DMS79 treated with DMSO at 0.1 percent for 48 hours (cell line): Measurements from ENCODE around the gene SARDH.

Experiments used
- DNase-seq: peaks from one replicate; lab custom pipeline; 2025; lab: John Stamatoyannopoulos, UW

The SARDH gene

DNA sequence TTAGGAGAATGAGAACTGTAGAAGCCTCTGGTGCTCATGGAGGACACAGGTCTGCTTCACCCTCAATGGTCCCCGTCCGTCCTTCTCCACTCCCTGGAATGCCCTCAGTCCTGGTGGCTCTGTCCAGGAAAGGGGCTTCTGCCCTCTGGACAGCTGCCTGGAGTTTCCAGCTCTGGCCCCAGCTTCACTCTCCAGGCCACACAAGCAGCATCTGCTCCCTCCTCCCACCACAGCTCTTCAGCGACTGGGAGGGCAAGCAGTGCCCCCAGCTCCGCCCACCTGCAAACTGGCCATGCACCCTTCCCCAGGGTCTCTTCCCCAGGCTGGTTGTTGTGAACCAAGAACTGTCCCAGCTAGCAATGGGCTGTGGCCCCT, 4.7 kb downstream of the SARDH start:
- DNase-seq = no peak

DNA sequence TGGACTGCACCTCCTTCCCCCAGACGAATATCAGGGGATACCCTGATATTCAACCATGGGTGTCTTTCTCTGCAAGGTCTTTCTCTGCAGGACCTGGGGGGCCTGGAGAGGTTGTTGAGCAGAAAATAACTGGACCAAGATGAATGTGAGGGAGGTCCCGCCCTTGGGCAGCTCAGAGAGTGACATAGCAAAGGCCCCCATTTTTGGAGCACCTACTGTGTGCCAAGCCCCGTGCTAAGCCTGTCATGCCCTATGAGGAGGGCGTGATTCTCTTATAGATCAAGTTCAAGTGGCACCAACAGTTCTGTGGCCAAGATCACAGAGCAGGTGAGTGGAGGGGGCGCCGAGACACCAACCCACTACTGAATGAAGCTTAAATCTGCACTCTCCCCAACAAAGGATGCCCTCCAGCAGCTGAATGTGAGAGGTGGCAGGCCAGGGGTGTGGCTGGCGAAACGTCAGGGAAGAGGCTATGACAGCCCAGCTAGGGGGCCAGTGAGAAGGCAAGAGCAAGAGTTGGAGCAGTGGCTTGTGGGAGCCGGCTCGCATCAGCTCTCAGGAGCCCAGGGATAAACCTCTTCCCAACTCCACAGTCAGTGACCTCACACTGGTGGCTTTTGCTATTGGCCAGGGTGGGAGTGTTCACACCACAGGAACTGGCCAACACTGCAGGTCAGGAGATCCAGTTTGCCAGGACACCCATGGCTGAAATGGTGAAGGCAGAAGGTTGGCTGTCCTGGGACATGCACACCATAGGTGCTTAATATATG, 5.3 kb downstream of the SARDH start:
- DNase-seq = no peak

DNA sequence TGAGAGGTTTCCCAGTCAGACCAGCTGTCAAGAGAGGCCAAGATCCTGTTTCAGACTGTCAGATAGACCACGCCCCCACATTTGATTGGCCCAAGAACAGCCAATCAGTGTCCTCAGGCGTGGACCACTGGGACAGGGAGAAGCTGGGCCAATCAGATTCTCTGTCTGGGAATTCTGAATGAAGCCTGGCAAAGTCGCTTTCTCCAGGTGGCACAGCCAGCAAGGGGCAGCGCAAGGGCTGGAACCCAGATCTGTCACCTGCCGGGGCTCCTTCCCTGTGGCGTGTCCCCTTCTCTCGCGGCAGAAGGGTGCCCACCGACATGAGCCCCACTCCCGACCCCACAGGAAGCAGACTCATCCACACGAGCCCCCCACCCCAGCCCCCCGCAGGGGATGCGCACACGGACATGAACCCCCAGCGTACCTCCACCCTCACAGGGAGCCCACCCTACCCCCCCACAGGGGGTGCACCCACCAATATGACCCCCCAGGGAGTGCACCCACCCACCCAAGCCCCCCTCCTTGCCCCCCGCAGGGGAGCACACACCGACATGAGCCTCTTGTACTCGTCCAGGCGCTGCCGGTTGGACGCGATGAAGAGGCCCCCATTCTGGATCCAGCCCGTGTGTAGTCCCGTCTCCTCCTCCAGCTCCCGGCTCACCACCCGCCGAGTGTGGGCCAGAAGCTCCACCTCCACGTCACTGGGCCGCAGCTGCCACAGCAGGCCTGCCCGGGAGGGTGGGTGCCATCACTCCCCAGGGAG, 6.1 kb downstream of the SARDH start:
- peak; percentile 55 for DNase-seq

DNA sequence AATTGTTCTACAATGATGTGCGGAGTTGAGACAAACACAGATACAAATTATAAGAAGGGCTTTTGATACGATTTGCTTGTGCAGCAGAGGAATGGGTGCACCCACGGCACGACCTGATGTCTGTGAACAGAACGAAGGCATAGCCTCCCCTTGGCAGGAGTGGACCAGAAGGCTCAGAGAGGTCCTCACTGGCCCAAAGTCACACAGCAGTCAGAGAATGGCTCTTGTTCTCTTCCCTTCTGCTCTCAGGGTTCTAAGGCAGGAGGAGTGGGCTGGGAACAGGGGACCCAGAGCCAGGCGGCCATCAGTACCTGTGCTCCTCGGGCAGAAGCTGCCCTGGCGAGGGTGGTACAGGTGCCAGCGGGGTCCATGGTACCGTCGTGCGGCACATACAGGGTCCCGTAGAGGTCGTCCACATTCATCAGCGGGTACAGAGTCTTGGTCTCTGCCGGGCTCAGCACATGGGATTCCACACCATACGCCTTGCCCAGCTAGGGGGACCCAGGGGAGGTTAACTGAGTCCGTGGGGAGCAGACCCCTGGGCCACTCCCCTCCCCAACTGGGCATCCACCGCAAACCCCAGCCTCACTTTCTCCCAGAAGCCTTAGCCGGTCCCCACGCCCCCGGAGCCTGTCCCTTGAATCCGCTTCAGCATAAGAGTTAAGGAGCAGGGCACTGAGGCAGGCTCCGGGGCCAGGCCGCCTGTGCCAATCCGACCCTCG, 7.0 kb downstream of the SARDH start:
- DNase-seq = no peak

DNA sequence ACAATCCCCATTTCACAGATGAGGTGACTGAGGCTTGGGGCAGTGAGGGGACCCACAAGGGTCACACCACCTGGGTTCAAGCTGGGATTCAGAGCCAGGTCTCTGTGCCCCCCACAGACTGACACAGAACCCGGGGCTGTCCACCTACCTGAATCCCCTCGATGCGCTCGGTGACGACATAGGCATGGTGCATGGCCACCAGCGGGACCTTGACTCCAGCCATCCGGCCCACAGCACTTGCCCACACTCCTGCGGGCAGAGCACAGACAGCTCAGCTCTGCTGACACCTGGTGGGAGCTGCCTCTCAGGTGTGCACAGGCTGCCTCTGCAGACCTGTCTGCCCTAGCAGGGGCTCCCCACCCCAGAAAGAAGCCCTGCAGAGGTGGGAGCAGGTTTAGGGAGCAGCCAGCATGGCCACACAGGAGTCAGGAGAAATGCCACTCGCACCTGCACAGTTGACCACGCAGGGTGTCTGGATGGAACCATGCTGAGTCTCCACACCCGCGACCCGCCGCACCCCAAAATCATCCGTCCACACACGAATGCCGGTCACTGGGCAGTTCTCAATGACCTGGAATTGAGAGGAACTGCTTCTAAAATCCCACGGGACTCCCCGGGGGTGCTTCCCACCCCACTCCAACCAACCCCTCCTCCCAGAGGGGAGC, 8.4 kb downstream of the SARDH start:
- no peak for DNase-seq

DNA sequence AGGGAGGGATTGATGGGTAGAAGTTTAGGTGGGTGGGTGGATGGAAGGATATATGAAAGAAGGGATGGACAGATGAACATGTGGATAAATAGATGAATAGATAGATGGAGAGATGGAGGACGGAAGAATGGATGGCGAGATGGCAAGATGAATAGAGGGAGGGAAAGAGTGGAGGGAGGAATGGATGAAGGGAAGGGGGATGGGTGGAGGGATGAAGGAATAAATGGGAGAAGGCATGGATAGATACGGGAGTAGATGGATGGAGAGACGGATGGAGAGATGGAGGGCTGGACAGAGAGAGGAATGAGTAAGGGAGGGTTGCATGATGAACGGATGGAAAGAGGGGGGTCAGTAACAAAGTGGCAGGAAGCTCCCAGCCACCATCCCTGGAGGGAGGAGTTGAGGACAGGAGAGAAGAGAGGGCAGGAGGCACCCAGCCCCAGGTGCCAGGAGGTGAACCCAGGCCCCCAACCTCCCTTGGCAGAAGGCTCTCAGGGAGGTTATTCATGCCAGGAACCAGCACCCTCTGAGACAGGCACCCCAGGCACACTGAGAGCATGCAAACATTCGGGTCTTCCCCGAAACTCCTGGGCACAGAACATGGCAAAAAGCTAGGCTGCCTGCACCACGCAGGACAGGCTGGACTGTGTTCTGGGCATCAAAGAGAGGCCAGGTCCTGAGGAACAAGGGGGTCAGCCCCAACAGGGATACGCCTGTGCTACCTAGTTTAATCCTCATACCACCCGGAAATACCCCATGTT, 9.1 kb downstream of the SARDH start:
- DNase-seq = no peak

DNA sequence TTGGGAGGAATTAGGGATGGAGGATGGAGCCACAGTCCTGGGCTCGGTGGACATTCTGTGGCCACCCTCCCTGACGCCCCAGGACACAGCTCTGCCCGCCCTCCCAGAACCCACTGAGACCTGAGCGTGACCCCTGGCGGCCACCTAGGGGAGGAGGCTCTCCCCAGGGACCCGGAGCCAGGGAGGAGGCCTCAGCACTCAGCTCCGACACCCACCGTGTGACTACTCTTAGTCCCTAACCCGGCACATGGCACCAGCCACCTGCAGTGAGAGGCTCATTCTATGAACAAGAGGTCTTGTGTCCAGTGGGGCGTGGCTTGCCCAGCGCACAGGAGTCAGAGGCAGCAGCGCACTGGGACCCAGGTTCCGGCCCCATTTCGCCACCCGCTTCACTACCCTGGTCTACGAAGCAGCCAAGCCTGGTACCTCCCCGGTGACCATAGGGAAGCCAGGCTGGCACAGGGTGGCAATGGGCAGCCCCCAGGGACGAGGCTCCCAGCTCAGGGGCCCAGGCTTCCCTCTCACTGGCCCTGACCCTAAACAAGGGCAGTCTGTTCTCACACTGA, 10.2 kb downstream of the SARDH start:
- no peak for DNase-seq

DNA sequence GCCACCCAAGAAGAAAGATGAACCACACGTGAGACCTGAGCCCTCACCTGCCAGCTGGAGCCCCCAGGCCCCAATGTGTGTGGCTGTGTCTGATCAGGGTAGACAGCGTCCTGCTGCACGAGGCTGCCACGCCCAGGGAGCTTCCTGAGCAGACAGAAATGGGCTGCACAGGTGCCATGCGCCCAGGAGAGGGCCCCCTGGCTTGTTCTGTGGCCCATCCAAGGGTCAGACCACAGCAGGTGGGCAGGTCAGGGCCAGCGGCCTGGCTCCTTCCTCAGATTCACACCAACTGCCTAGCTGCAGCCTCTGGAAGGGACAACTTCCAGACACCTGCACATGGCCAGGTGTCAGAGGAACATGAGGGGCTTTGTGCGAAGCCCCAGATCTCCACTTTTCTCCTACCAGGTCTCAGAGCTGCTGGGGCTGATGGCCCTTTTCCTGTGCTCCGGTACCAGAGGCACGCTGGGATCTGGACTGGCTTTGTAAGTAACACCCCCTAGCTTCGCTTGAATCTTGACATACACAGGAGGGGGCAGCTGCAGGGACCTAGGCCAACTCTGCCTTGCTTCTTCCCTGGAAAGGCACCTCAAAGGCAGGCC, 10.8 kb downstream of the SARDH start:
- DNase-seq = no peak

DNA sequence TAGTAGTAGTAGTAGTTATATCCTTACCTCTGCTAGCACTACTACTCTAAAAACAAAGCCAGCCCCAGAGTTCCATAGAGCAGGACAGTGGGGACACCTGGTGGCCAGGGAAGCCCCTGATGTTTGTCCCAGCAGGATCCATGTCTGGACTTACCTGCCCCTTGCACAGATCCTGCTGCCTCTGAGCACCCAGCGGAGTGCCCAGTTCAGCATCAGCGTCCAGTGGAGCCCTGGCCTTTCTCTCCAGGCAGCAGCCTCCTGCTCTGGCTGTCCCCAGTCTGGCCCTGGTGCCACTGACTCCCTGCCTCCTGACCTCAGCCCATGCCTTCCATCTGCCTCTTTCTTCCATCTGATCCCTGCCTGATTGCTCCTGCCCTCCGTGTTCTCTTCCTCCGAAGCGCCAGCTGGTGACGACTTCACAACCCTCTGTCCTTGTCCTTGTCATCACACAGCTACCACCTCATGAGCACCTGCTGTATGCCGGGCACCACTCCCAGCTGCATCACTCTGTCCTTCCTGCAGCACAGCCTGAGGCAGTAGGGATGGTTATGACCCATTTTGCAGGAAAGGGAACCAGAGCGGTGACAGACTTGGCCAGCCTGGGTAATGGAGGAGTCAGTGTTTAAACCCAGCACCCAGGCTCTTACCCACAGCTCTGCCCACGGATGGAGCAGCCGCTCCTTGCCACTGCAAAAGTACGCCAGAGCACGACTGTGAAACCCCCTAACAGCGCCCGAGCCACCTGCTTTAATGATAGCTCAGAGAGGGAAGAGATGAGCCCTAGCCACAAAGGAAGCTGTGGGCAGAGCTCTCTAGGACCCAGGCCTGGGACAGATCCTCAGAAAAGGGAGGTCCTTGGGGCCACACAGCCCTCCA, 11.5 kb downstream of the SARDH start:
- DNase-seq = peak; percentile 70

DNA sequence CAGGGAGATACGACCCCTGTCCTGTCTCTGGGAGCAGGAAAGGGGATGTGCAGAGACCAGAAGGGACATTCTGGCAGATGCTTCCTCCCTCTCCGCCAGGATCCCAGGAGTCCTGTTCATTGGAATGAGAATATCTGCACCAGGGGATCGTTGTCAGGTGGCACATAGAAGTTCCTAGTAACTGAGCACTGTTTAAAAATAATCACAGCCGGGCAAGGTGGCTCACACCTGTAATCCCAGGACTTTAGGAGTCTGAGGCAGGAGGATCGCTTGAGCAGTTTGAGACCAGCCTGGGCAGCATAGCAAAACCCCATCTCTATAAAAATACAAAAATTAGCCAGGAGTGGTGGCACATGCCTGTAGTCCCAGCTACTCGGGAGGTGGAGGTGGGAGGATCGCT, 12.3 kb downstream of the SARDH start:
- no peak for DNase-seq

DNA sequence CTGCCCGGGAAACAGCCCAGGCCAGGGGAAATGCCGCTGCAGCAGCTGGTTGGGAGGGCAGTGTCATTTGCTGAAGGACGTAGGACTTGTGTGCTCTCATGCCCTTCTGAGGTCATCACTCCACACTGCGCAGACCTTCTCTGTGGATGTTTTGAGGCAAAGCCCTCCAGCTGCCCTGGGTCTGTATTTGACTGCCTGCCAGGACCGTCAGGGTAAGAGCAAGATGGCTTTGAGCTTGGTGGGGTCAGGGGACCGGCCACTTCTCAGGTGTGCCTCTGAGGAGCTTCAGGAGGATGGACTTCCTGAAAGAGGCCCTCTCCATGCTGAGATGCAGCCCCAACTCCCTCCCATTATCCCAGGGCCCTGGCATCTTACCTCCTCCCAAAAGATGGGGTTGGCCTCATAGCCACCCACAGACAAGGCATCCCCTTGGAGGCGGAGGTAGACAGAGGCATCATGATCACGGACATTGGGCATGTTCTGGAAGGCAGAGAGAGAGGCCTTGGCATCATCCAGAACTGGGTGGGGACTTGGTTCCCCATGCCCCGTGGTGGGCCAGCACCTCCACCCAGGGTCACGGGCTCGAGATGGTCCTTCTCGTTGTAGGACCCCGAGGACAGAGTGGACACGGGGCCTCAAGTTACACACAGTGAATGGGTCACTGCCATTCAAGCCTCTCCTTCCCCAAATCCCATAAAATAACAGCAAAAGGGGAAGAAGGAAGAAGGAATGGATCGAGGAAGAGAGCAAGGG, 19.4 kb downstream of the SARDH start:
- no peak for DNase-seq

DNA sequence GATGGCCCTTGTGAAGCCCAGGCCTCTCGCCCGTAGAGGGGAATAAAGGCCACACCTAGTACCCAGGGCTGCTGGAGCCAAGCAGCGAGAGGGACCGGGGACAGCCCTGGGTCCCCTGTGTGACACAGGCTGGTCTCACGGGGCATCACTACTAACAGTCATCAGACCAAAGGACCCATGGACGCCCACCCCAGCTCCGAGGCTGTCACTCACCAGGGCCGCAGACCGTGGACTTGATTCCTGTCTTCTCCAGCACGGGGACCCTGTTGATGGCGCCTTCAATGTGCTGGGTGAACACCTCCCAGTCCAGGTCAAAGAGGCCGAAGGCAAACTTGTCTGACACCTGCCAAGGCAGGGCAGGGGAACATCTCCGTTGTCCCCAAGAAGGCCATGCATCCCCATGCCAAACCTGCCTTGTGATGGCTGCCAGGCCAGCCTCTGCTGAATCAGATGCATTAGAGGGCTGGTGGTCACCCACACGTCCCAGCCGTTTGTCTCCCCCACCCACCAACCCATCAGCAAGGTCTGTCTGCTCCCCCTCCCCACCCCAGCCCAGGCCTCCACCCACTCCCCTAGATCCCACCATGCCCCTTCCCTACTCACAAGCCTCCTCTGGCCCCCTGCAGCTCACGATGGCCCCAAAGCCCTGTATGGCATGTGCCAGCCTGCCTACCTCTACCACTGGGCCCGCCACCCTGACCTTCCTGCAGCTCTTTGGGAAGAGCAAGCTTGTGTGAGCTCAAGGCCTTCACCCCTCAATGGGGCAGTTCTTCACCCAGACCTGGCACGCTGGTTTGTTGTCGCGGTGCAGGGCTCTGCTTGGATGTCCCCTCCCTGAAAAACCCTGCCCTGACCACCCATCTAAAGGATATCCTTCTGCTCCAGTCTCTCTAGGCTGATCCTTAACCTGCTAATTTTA, 20.8 kb downstream of the SARDH start:
- DNase-seq = no peak

DNA sequence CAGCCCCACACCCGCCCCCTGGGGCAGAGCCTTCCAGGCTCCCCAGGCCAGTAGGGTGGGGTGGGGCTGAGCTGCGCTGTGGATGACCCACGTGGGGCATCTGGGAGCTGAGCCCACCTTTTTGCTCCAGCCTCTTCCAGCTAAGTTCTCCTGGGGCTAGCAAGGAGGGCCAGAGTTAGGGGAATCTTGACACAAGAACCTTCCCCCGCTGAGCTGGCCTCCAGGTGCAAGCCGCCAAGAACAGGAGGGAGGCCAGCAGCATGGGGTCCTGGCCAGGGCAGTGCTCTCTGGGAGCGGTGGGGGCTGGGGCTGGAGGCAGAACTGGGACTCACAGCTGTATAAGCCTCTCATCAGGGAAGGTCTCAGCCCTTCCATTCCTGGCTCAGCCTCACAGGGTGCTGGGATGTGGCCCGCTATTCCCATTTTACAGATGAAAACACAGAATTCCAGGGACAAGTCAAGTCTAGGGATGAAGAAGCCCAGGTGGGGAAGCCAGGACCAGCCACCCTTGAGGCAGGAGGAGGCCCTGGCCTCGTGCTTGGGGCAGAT, 21.5 kb downstream of the SARDH start:
- DNase-seq = no peak

DNA sequence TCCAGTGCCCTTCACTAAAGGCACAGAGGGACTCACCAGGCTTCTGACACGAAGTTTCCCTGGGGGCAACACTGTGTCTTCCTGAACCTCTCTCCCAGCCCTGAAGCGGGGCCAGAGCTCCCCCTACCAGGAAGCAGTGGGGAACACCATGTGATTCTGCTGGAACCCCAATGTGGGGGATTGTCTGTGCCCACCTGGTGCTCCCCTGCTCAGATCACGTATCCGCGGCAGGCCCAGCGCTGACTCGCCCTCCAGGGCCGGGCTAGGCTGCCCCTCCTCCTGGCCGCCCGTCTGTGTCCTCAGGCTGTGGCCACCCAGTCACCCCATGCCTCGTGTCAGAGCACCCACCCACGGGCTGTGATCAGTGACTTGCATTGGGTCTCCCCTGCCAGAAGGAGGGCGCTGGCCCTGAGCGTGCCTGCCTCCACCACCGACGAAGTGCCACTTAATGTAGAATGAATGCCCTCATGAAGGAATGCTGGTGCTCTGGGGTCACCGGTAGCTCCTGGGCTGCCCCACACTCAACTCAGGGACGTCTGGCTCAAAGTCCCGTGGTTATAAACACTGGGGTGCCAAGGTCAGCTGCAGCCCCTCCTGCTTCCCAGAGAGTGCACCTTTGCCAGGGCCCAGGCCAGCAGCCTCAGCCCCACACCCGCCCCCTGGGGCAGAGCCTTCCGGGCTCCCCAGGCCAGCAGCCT, 22.1 kb downstream of the SARDH start:
- peak; percentile 13 for DNase-seq

DNA sequence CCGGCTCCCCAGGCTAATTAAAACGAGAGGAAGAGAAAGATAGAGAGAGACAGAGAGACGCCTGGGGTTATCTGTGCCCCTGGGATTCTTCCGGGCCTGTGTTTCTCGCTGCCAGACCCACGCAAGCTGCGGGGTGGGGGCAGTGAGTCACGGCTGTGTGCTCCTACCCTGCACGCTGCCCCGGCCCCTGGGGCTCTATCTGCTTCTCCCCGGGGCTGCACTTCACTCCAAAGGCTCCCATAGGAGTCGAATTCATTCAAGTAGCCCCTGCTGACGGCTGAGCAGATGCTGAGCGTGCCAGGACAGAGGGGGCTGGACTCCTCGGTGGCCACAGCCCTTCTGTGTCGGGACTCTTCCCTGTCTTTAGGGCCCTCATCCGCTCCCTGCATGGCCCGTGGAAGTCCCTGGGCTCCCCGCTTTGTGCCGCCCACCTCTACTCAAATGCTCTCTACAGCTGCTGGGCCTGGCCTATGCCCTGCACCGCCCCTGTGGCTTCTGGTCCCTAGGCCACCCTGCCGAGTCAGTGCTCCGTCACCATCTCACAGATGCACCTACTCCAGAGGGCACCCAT, 22.8 kb downstream of the SARDH start:
- no peak for DNase-seq

DNA sequence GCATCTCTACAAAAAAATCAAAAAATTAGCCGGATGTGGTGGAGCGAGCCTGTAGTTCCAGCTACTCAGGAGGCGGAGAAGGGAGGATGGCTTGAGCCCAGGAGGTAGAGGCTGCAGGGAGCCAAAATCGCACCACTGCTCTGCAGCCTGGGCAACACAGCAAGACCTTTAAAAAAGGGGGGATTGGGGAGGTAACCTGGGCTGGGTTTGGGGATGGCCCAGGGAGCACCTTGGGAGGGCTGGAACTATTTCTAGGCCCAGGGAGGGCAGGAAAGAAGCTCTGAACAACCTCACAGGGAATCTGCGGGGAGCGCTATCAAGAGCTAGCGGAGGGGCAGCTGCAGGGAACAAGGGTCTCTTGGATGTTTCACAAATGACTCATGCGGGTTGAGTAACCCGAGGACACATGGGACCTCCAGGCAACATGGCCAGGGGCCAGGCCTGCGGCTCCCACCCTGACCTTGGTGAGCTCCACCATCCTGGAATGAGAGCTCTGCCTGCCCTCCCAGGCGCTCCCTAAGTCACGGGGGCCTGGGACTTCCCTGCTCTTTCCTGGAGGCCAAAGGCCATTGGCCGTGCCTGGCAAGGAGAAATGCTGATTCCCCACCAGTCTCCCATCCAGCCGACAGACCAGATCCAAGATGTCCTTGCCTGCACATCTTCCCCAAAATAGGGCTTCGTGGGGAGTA, 23.4 kb downstream of the SARDH start:
- no peak for DNase-seq
